Stimulated activated CD8-positive, alpha-beta memory T cell treated with anti-CD3 and anti-CD28 coated beads, Interleukin-4, amount 100 ng/mL, for 1 hour (primary cell): ENCODE results near the gene HPS5.
"Not testable (repeated sequence)": the region's sequence is repeated elsewhere in the genome, so short reads cannot be mapped to it uniquely, and the experiment has no call there.

Experiments
- DNase-seq, 2 donors: peaks; one replicate each; pipeline ENCODE4 v3.0.0-alpha.2; 2020; ENCODE audit warnings: low read depth in 2 of 2, low spot score in 1 of 2

Gene HPS5

DNA sequence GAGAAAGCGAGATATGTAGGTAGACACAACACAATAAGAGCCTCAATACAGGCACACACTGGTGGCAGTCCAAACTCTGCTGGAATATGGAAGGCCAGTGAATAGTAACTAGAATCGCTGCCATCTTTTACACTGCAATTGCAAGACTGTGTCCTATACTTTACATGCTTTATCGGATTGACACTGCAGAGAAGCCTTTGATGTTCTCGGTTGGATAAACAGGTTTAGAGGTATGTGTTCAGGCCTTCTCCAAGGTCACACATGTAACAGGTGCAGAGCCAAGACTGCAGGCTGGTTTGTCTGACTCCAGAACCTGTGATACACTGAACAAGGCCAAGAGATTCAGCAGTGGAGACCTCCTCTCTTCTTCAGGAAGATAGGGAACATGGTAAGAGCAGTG lies 50.7 kb downstream of the HPS5 start:
- DNase-seq, result no peak

DNA sequence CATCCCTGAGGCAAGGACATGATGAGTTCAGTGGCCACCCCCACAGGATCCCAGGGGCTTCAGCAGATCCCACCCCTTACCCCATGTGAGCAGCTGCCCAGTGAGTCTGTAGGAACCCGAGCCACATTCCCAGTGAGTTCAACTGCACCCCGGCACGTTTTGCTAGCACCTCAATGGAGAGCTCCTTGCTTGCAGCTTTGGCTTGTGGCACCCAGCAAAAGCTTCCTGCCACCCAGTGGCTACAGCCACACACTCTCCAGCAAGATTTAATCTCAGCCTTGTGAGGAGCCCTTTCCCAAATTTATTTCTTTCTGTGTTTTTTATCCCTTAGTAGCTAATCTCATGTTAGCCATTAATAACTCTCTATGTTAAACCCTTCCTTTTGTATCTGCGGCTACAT lies 51.8 kb downstream of the HPS5 start:
- DNase-seq, result no peak

DNA sequence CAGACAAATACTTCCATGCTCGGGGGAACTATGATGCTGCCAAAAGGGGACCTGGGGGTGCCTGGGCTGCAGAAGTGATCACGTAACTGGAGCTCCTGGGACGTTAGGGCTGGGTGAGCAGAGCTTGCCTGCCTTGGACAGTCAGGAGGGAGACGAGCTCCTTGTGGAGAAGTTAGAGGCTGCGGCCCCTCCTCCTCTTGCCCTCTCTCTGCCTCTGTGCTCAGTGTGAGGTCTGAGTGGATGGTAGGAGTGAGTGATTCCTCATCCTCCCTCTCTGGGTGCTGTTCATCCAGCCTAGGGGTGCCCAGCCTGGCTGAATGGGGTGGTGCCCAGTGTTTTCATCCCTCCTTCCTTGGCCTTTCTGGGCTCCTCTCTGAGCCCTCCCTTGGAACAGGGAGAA lies 52.7 kb downstream of the HPS5 start:
- DNase-seq, result not testable (repeated sequence)

DNA sequence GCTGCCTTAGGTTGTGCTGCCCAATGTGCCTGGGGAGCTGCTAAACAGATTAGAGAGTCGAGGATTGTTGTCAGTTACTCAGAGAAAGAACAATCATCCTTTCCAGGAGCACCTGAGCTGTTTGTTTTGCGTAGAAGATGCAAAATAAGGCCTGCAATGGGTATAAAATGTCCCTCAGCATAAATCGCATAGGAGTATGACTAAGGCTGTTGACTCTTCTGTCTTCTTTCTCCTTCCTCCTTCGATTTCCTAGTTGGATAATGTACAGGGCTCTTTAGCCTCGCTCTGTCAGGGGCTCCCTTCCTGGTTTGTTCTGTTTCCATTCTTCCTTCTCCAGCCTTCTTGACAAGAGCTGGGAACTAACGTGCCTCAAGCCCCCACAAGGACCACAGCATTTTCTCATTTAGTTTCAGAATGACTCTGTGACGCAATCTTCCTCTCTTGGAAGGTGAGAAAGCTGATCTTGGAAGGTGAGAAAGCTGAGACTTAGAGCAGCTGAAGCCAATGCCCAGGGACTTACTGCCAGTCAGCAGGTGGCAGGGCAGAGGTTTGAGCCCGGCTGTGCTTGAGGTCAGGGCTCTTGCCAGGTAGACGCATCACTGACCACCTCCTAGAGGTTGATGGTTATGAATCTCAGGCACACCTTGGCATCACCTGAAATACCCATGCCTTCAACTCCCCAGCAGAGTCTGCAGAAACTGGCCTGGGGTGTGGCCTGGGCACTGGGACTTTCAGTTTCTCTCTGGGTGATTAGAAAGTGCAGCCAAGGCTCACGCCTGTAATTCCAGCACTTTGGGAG lies 54.4 kb downstream of the HPS5 start:
- DNase-seq, result not testable (repeated sequence)

DNA sequence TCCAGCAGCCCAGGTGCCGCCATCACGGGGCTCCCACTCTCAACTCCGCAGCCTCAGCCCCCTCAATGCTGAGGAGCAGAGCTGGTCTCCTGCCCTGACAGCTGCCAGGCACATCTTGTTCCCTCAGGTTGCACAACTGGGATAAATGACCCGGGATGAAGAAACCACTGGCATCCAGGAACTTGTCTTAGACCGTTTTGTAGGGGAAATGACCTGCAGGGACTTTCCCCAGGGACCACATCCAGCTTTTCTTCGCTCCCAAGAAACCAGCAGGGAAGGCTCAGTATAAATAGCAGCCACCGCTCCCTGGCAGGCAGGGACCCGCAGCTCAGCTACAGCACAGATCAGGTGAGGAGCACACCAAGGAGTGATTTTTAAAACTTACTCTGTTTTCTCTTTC lies 56.0 kb downstream of the HPS5 start, which contains the start of gene SAA1:
Gene SAA1 (plus strand): TSS at position 316 of the 400 bp plus-strand sequence. CDS start 624 bp downstream, outside the sequence.
- no peak for DNase-seq

DNA sequence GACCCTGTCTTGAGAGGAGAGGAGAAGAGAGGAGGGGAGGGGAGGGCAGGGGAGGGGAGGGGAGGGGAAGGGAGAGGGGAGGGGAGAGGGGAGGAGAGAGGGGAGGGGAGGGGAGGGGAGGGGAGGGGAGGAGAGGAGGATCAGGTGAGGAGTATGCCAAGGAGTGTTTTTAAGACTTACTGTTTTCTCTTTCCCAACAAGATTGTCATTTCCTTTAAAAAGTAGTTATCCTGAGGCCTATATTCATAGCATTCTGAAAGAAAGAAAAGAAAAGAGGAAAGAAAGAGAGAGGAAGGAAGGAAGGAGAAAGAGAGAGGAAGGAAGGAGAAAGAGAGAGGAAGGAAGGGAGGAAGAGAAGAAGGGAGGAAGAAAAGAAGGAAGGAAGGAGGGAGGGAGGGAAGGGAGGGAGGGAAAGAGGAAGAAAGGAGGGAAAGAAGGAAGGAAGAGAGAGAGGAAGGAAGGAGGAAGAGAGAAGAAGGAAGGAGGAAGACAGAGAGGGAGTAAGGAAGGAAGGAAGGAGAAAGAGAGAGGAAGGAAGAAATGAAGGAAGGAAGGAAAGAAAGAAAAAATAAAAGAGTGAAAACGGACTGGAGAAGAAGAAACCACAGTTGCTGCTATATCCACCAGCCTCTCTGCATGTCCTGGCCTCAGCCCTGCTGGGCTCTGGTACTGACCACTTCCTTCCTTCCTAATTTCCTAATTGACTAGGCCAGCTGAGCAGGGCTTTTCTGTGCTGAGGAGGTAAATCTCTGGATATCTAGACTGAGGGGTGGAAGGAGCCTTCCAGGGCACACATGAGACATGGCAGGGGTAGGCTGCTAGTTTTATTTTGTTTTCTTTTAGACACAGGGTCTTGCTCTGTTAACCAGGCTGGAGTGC lies 57.0 kb downstream of the HPS5 start:
- no peak for DNase-seq

DNA sequence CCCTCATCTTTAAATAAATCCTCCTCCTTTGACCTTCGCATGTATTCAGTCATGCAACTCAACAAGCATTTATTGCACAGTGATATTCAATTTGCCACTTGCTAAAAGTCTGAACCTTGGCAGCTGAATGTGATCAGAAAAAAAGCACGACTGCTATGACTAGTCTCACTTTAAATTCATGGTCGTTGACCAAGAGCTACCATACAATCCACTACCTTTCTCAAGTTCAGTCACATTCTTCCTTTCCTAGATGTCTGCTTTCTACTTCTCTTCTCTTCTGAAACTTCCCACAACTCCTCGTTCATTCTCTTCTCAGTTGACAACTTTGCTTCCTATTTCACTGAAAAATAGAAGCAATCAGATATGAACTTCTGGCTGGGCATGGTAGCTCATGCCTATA lies 57.9 kb downstream of the HPS5 start:
- DNase-seq, result no peak

DNA sequence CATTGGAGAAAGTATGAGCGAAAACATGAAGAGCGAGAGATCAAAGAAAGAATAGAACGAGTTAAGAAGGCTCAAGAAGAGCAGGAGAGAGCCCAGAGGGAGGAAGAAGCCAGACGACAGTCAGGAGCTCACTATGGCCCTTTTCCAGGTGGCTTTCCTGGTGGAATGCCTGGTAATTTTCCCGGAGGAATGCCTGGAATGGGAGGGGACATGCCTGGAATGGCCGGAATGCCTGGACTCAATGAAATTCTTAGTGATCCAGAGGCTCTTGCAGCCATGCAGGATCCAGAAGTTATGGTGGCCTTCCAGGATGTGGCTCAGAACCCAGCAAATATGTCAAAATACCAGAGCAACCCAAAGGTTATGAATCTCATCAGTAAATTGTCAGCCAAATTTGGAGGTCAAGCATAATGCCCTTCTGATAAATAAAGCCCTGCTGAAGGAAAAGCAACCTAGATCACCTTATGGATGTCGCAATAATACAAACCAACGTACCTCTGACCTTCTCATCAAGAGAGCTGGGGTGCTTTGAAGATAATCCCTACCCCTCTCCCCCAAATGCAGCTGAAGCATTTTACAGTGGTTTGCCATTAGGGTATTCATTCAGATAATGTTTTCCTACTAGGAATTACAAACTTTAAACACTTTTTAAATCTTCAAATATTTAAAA lies 59.1 kb downstream of the HPS5 start:
- DNase-seq, result not testable (repeated sequence)

DNA sequence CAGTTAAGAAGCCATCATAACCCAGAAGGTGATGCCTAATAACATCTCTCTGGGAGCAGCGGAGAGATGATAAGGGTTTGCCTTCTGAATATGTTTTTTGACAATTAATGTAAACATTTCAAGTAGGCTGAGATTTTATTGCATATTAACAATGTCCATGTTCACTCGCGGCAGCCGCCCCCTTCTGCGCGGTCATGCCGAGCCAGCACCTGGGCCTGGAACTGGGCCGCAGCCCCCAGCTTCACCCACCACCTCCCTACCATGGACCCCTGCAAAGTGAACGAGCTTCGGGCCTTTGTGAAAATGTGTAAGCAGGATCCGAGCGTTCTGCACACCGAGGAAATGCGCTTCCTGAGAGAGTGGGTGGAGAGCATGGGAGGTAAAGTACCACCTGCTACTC lies 60.2 kb downstream of the HPS5 start:
- no peak for DNase-seq

DNA sequence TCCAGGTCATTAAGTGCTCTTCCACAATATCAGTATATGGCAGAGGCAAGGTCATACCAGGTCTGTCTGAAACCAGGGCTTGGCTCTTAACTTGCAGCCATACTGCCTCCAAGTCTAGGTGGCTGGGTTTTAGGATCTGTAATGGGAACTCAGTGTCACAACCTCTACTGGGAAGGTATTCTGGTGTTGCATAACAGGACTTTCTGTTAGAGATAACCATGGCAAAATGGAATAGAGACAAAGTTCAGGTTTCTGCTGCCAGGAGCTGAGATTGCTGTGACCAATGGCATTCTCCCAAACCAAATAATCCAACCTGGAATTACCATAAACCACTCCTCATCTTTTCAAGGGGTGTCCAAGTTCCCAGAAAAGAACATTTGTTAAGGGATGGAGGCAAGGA lies 62.7 kb downstream of the HPS5 start:
- no peak for DNase-seq

DNA sequence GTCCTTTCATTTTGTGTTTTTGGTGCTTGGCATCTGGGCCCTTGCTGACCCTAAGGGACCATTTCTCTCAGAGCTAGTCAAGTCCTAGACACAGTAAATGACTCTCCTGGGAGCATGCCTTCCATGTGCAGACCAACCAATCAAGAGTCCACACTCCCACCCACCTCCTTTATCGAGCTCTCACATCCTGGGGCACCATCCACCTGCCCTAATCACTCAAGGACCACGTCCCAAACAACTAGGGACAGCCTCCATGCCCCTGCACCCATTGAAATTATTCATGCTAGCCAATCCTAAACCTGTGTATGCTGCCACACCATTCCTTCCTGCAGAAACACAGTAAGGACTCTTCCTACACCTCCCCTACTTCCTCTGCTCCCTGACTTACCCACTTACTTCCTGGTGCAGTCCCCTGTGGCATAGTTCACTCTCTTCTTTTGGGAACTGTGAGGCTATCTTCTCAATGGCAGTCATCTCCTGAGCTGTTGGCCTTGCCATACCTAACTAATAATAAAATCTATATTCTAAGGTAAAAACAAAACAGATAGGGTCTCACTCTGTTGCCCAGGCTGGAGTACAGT lies 67.1 kb downstream of the HPS5 start:
- no peak for DNase-seq

DNA sequence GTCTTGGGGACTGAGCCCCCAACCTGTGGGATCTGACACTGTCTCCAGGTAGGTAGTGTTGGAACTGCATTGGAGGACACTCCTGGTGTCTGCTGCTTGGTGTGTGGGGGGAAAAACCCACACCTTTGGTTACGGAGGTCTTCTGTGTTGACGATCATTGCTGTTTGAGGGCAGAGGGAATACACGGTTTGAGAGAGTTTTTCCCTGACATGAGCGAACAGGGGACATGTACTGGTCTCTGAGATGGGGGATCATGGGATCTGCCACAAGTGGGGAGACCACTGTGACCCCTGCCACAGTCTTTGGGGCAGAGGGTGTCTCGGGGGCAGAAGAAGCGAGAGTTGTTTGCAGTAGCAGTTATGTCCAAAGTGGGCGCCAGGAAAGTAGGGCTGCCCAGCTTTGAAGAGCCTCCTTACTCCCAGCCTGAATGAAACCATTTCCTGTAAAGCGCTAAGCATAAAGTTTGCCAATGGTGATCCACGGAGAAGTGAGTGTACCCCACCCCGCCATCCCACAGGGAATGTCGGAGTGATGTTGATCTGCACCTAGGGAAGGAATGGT lies 68.1 kb downstream of the HPS5 start:
- no peak for DNase-seq

DNA sequence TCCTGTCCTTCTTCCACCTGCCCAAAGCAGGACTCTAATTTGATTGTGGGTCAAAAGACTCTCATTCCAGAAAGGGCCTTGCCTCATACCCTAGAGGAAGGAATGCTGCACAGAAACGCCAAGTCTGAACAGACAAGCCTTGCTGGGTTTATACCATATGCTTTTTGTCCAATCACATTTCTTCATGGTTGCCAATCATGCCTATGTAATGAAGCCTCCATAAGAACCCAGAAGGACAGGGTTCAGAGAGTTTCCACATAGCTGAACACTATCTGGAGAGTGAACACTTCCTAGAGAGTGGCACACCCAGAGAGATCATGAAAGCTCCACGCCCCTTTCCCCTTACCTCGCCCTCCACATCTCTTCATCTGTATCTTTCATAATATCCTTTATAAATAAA lies 68.7 kb downstream of the HPS5 start:
- no peak for DNase-seq

DNA sequence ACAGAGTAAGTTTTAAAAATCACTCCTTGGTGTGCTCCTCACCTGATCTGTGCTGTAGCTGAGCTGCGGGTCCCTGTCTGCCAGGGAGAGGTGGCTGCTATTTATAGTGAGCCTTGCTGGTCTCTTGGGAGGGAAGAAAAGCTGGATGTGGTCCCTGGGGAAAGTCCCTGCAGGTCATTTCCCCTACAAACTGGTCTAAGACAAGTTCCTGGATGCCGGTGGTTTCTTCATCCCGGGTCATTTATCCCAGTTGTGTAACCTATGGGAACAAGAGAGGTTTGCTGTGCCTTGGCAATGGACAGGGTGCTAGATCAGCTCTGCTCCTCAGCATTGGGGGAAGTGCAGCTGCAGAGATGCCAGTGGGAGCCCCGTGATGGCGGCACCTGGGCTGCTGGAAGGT lies 73.4 kb downstream of the HPS5 start, which contains the start of gene SAA2:
Gene SAA2 (minus strand): TSS at position 108 of the 400 bp plus-strand sequence. CDS start 657 bp downstream, outside the sequence.
- no peak for DNase-seq

DNA sequence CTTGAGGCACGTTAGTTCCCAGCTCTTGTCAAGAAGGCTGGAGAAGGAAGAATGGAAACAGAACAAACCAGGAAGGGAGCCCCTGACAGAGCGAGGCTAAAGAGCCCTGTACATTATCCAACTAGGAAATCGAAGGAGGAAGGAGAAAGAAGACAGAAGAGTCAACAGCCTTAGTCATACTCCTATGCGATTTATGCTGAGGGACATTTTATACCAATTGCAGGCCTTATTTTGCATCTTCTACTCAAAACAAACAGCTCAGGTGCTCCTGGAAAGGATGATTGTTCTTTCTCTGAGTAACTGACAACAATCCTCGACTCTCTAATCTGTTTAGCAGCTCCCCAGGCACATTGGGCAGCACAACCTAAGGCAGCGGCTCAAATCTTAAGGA lies 74.8 kb downstream of the HPS5 start:
- not testable (repeated sequence) for DNase-seq

DNA sequence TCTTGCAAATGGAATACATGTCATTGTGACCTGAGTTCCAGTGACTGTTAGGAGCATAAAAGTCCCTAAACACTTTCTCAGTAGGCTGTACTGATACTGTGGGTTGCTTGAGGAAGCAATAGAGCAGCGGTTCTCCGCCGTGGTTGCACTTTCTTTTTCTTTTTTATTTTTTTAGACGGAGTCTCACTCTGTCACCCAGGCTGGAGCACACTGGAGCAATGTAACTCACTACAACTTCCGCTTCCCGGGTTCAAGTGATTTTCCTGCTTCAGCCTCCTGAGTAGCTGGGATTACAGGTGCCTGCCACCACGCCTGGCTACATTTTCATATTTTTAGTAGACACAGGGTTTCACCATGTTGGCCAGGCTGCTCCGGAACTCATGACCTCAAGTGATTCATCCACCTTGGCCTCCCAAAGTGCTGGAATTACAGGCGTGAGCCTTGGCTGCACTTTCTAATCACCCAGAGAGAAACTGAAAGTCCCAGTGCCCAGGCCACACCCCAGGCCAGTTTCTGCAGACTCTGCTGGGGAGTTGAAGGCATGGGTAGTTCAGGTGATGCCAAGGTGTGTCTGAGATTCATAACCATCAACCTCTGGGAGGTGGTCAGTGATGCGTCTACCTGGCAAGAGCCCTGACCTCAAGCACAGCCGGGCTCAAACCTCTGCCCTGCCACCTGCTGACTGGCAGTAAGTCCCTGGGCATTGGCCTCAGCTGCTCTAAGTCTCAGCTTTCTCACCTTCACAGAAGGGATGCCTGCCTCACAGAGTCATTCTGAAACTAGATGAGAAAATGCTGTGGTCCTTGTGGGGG lies 75.4 kb downstream of the HPS5 start:
- DNase-seq, result not testable (repeated sequence)

DNA sequence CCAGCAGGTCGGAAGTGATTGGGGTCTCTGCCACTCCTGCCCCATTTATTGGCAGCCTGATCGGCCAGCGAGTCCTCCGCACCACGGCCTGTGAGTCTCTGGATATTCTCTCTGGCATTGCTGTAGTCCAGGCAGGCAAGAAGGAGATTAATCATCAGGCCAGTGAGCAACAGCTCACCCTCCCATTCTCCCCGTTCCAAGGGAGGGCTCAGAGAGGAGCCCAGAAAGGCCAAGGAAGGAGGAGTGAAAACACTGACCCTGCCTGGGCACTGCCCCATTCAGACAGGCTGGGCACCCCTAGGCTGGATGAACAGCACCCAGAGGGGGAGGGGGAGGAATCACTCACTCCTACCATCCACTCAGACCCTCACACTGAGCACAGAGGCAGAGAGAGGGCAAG lies 76.5 kb downstream of the HPS5 start:
- no peak for DNase-seq

DNA sequence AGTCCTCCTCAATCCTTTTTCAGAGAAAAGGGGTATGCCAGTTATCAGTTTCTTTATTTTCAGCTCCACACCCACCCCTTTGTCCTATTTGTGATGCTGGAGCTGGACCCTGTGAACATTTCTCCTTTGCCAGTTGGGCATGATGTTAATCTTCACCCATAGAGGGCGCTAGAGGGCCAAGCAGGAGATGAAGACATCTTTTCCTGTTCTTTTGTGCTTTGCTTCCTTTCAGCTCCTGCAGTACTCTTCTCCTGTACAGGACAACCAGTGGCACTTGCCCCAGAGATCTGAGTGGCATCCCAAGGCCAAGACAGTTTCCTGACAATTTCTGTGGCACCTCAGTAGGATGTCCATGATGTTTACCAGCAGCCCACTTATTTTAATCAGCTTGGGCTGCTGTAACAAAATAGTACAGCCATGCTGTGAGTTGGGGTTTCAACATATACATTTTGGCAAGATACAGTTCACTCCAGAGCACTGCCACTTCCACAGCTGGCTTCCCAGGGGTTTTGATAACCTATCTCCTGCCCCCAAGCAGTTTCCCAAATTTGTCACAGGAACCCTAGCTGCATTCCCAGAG lies 78.1 kb downstream of the HPS5 start:
- peak; percentile 4 to 15 for DNase-seq

DNA sequence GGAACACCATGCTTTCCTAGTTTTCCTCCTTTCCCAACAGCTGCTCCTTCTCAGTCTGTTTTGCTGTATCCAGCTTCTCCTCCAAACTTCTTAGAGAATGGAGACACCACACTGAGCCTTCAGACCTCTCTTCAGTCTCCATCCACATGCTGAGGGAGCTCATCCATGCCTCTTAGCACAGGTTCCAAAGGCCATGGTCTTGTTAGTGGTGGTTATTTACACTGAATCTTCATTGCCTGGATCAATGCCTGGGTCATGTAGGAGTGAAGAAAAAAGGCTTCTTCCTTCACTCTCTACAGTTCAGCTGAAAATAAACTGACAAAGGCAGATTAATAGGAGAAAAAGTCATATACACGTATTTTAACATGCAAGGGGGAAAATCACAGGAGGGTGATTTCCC lies 82.3 kb downstream of the HPS5 start:
- no peak for DNase-seq
